ENCODE results near the gene PHRF1. TPM values are rescaled to one million over a fixed set of nuclear protein-coding genes. Genes with fewer than 3 reads are reported as not detected.
"Not testable (repeated sequence)": the region's sequence is repeated elsewhere in the genome, so short reads cannot be mapped to it uniquely, and the experiment has no call there.

PHRF1 gene
- total RNA-seq, 2 experiments from 2014 or later = 38.7 to 39.1 TPM

- H3K27me3 Mint-ChIP-seq = peaks cover 3% of the 10 kb centered on the region
- no peaks in the 10 kb centered on the region for H3K9me3 Mint-ChIP-seq
- peaks cover 23% of the 10 kb centered on the region for H3K4me1 Mint-ChIP-seq
- POLR2A ChIA-PET = interaction anchor here (1.2 kb wide), 1 partner anchor 9 kb away, joined by 3 read pairs; no protein-coding TSS in a partner anchor
- CTCF ChIA-PET = interaction anchor here (3.1 kb wide), 1 partner anchor 8 kb away, joined by 17 read pairs; no protein-coding TSS in a partner anchor
- no peak overlapping the region for H3K27ac Mint-ChIP-seq
- DNase-seq = no peak
- peaks cover 13% of the 10 kb centered on the region for H3K36me3 Mint-ChIP-seq (ENCODE audit: low read depth)
- H3K4me3 Mint-ChIP-seq = no peak overlapping the region
Measured at GRCh38 chr11:563066-563811, 13.0 kb upstream of the PHRF1 start.

- Mint-ChIP-seq H3K4me3 (no peak overlapping the region), H3K4me1 (peaks cover 23% of the 10 kb centered on the region), H3K9me3 (no peaks in the 10 kb centered on the region), H3K27ac (no peak overlapping the region), H3K27me3 (peaks cover 3% of the 10 kb centered on the region), H3K36me3 (ENCODE audit: low read depth) (peaks cover 13% of the 10 kb centered on the region)
- CTCF ChIA-PET = interaction anchor here (3.1 kb wide), 1 partner anchor 9 kb away, joined by 17 read pairs; no protein-coding TSS in a partner anchor
- POLR2A ChIA-PET = interaction anchor here (0.8 to 1.2 kb wide), 2 partner anchors 9 to 12 kb away, joined by 3 read pairs; partner anchors contain the start of gene PHRF1
- no peak for DNase-seq
Measured at GRCh38 chr11:563812-564578, 12.3 kb upstream of the PHRF1 start.

DNA sequence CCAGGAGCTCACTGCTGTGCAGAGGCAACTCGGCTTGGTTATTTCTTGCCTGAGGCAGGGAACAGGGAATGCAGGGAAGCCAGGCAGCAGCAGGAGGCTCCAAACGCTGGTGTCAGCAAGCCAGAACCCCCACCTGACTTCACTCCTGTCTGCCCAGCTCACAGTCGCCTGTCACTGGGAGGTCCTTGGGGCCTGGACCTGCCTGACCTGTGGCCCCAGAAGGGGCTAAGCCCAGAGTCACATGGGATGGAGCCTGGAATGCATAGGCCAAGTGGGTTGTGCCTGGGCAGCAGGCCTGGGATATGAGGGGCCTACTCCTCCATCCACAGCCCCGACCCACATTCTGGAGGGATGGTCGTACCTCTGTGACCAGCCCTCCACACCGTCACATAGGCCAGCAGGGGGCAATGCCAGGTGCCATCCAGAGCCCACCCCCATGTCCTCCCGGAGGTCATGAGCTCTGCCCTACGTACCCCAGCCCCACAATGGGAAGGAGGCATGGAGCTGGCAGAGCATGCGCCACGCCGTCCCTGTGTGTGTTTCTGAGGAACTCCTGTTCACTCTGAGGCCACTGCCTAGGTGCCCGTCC is 10.3 kb upstream of the PHRF1 start:
- DNase-seq = no peak
- Mint-ChIP-seq H3K9me3 (no peaks in the 10 kb centered on the region), H3K27ac (no peak overlapping the region), H3K4me1 (peaks cover 21% of the 10 kb centered on the region), H3K4me3 (peak overlapping the region; percentile 81), H3K27me3 (no peaks in the 10 kb centered on the region), H3K36me3 (ENCODE audit: low read depth) (peaks cover 13% of the 10 kb centered on the region)
- ChIA-PET CTCF (interaction anchor here (3.1 kb wide), 1 partner anchor 11 kb away, joined by 17 read pairs; no protein-coding TSS in a partner anchor), POLR2A (interaction anchor here (1.6 to 1.8 kb wide), 2 partner anchors 11 to 22 kb away, joined by 4 to 12 read pairs; partner anchors contain the start of gene PHRF1)

- H3K27me3 Mint-ChIP-seq = no peaks in the 10 kb centered on the region
- no peaks in the 10 kb centered on the region for H3K9me3 Mint-ChIP-seq
- H3K4me1 Mint-ChIP-seq = peaks cover 15% of the 10 kb centered on the region
- H3K27ac Mint-ChIP-seq = no peak overlapping the region
- peak overlapping the region; percentile 81 for H3K4me3 Mint-ChIP-seq
- no peak for DNase-seq
- H3K36me3 Mint-ChIP-seq (ENCODE audit: low read depth) = peaks cover 13% of the 10 kb centered on the region
- ChIA-PET POLR2A (interaction anchor here (1.8 to 3.3 kb wide), 4 partner anchors 10 to 49 kb away, joined by 4 to 25 read pairs (median 13); partner anchors contain the start of genes IRF7 and PHRF1), CTCF (no interaction called here)
Measured at GRCh38 chr11:567011-567628, 9.2 kb upstream of the PHRF1 start.

DNA sequence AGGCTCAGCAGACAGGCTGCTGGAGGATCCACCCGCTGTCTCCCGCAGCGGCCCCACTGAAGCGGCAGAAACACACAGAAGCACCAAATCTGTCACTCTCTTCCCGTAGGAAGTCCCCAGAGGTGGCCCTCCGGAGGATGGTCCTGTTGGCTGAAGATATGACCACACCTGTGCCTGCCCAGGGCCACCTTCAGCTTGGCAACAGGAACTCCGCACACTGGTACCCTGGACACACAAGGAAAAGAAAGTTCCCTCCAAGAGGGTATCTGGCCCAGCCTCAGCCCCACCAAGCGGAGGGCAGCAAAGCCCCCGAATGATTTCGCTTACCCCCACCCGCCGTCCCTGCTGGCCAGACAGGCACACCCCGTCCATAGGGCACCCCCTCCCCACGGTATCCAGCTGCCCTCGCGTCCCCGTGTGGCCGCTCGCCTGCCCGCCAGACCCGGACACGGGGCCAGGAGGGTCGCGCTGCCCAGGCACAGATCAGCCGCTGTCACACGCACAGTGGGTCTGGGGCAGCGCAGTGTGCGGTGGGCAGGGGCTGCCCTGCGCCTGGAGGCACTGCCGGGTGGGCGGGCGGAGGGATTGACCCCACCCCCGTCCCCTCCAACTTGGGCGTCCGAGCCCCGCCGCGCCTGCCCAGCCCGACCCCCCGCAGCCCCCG is 8.5 kb upstream of the PHRF1 start:
- ChIA-PET POLR2A (interaction anchor here (0.6 to 3.3 kb wide), 9 partner anchors 8 to 275 kb away, joined by 3 to 25 read pairs (median 7); partner anchors contain the start of genes IRF7, LRRC56, PHRF1 and TSPAN4), CTCF (interaction anchor here (0.8 to 1.2 kb wide), 2 partner anchors 10 to 158 kb away, joined by 3 to 4 read pairs; no protein-coding TSS in a partner anchor)
- no peak overlapping the region for H3K27ac Mint-ChIP-seq
- no peaks in the 10 kb centered on the region for H3K9me3 Mint-ChIP-seq
- H3K4me1 Mint-ChIP-seq = peaks cover 15% of the 10 kb centered on the region
- peaks cover 13% of the 10 kb centered on the region for H3K36me3 Mint-ChIP-seq (ENCODE audit: low read depth)
- peak overlapping the region; percentile 81 for H3K4me3 Mint-ChIP-seq
- DNase-seq = no peak
- no peaks in the 10 kb centered on the region for H3K27me3 Mint-ChIP-seq

DNA sequence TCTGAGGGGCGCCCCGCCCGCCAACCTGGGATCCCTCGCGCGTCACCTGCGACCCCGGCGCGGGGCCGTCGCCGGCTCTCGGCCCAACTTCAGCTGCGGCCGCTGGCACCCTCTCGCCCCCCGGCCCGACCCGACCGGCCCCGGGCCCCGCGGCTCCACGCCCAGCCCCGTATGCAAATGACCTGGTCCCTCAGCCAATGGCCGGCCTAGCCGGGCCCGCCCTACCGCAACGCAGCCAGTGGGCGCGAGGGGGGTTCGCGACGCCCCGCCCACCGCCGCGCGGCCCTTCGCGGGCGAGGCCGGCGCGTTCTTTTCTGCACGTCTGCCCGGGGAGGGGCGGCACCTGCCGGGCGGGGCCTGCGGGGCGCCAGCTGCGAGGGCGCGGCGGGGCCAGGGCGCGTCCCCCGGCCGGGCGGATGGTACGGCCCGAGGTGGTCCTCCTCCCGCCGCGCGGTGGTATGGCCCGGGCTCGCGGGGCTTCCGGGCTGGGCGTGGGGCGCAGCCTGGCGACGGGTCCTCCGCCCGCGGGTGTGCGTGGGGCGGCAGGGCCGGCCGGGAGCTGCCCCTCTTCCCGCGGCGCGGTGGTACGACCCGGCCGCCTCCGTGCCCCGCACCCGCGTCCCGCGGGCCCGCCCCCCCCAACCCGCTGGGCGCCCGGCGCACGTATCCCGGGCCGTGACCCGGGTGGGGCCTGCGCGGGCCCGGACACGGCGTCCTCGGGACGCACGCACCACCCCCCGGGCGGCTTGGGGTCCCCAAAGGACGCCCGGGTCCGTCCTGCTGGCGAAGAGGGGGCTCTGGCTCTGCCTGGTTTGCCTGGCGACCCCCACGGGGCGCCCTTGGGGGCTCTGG is 7.7 kb upstream of the PHRF1 start:
- Mint-ChIP-seq H3K4me1 (peaks cover 15% of the 10 kb centered on the region), H3K27me3 (no peaks in the 10 kb centered on the region), H3K9me3 (no peaks in the 10 kb centered on the region), H3K4me3 (peak overlapping the region; percentile 77), H3K27ac (peak overlapping the region; percentile 62), H3K36me3 (ENCODE audit: low read depth) (peaks cover 11% of the 10 kb centered on the region)
- ChIA-PET CTCF (interaction anchor here (0.6 to 1.6 kb wide), 5 partner anchors 9 to 157 kb away, joined by 3 to 4 read pairs (median 3); no protein-coding TSS in a partner anchor), POLR2A (interaction anchor here (0.6 to 3.3 kb wide), 10 partner anchors 9 to 274 kb away, joined by 3 to 25 read pairs (median 5); partner anchors contain the start of genes IRF7, LRRC56, PHRF1 and SIGIRR)
- peak; percentile 96 for DNase-seq

DNA sequence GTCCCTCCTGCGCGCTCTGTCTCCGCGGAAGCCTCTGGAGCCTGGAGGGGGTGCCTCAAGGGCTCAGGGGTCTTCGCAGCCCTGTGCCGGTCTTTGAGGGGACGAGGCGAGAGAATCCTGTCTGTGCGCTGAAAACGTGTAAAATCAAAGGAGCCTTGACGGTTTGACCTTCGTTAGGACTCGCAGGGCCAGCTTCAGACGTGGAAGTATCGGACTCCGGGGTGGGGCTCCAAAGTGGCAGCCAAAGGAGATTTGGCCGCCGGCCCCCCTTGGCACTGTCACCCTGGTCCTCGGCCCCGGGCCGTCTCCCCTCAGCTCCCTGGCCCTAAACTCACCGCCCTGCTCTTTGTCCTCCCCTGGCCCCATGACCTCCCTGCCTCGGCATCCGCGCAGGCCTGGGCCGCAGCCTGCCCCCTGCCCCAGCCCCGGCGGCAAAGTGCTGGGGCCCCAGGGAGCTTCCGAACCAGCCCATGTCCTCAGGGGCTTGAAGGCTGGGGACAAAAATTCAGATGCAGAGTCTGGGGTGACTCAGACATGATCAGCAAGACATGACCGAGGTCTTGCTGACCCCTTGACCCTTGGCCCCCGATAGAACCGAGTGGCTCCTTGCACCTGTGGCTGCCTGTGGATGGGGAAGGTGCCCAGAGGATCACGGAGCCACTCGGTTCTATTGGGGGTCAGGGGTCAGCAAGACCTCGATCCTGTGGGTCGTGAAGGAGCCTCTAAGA is 6.9 kb upstream of the PHRF1 start:
- DNase-seq = no peak
- H3K27ac Mint-ChIP-seq = peak overlapping the region; percentile 62
- no peaks in the 10 kb centered on the region for H3K9me3 Mint-ChIP-seq
- peaks cover 4% of the 10 kb centered on the region for H3K27me3 Mint-ChIP-seq
- POLR2A ChIA-PET = interaction anchor here (0.8 to 3.3 kb wide), 9 partner anchors 8 to 274 kb away, joined by 3 to 25 read pairs (median 7); partner anchors contain the start of genes IRF7, LRRC56, PHRF1 and SIGIRR
- H3K4me3 Mint-ChIP-seq = peak overlapping the region; percentile 77
- H3K36me3 Mint-ChIP-seq (ENCODE audit: low read depth) = peaks cover 6% of the 10 kb centered on the region
- CTCF ChIA-PET = interaction anchor here (0.8 to 1.6 kb wide), 3 partner anchors 10 to 15 kb away, joined by 3 to 4 read pairs (median 3); no protein-coding TSS in a partner anchor
- peaks cover 17% of the 10 kb centered on the region for H3K4me1 Mint-ChIP-seq

DNA sequence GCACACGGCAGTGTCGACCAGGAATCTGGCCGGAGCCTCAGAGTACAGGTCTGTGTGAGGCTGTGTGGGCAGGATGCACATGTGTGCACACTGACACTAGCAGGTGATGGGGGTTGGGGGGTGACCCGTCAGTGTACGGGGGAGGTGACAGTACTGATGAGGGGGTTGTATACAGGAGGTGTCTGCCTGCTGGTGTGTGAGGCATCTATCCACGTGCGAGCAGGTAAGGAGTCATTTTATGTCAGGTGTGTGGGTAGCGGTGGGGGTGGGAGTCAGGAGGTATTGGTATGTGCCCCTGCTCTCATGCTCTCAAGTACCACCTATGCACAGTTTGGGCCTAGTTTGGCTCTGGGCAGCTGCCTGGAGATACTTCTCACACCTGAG is 4.5 kb upstream of the PHRF1 start:
- no peak overlapping the region for H3K4me3 Mint-ChIP-seq
- ChIA-PET POLR2A (no interaction called here), CTCF (no interaction called here)
- H3K4me1 Mint-ChIP-seq = peaks cover 25% of the 10 kb centered on the region
- DNase-seq = no peak
- peaks cover 13% of the 10 kb centered on the region for H3K27me3 Mint-ChIP-seq
- H3K9me3 Mint-ChIP-seq = no peaks in the 10 kb centered on the region
- H3K27ac Mint-ChIP-seq = no peak overlapping the region
- peaks cover 3% of the 10 kb centered on the region for H3K36me3 Mint-ChIP-seq (ENCODE audit: low read depth)

GRCh38 chr11:573146-573759 is 3.0 kb upstream of the PHRF1 start:
- H3K4me1 Mint-ChIP-seq = peaks cover 28% of the 10 kb centered on the region
- peaks cover 13% of the 10 kb centered on the region for H3K27me3 Mint-ChIP-seq
- H3K36me3 Mint-ChIP-seq (ENCODE audit: low read depth) = peaks cover 8% of the 10 kb centered on the region
- no peak overlapping the region for H3K4me3 Mint-ChIP-seq
- ChIA-PET CTCF (no interaction called here), POLR2A (no interaction called here)
- H3K27ac Mint-ChIP-seq = no peak overlapping the region
- DNase-seq = no peak
- H3K9me3 Mint-ChIP-seq = no peaks in the 10 kb centered on the region

- Mint-ChIP-seq H3K4me3 (peak overlapping the region; percentile 82), H3K27ac (peak overlapping the region; percentile 32), H3K4me1 (peaks cover 35% of the 10 kb centered on the region), H3K27me3 (peaks cover 13% of the 10 kb centered on the region)
- H3K36me3 Mint-ChIP-seq (ENCODE audit: low read depth); CTCF ChIA-PET; H3K9me3 Mint-ChIP-seq; DNase-seq; POLR2A ChIA-PET: not testable (repeated sequence)
Measured at GRCh38 chr11:574031-574570, 2.2 kb upstream of the PHRF1 start.

All from activated CD4-positive, alpha-beta memory T cell treated with anti-CD3 and anti-CD28 coated beads, Interleukin-2, amount 10 ng/mL, durations not matched to agents 7 days and 5 days (primary cell).